DND-41 (cell line): ENCODE results near the gene DDX39B.
"Not testable (repeated sequence)": the region's sequence is repeated elsewhere in the genome, so short reads cannot be mapped to it uniquely, and the experiment has no call there.

Source experiments
- ATAC-seq: fragments of 200-7000 bp; cut with Tn5 transposase; 3 replicates; pipeline ENCODE4 v1.9.1; 2021; ENCODE audit warnings: low read depth; ENCODE audit not compliant: insufficient read depth
- DNase-seq: peaks from one replicate; pipeline ENCODE4 v3.0.0-alpha.2; 2020
- H2AFZ ChIP-seq: 2 replicates; pipeline ENCODE4 v1.6.0; 2012; ENCODE audit warnings: low read depth, low read length
- H3K27ac ChIP-seq: 2 replicates; pipeline ENCODE4 v1.5.1; 2012; ENCODE audit warnings: low read length, inconsistent platforms
- H3K27me3 ChIP-seq: fragments of 200-600 bp; sonication (generic); 2 replicates; pipeline ENCODE4 v1.6.0; 2012; ENCODE audit warnings: low read length, mild to moderate bottlenecking, inconsistent platforms; ENCODE audit not compliant: insufficient read depth, poor library complexity
- H3K36me3 ChIP-seq: 2 replicates; pipeline ENCODE4 v1.5.1; 2012; ENCODE audit warnings: low read length, inconsistent platforms; ENCODE audit not compliant: insufficient read depth
- H3K4me1 ChIP-seq: 2 replicates; pipeline ENCODE4 v1.5.1; 2012; ENCODE audit warnings: mild to moderate bottlenecking, low read length; ENCODE audit not compliant: insufficient read depth
- H3K4me2 ChIP-seq: 2 replicates; pipeline ENCODE4 v1.6.0; 2012; ENCODE audit warnings: mild to moderate bottlenecking, moderate library complexity, low read length, inconsistent platforms; ENCODE audit not compliant: insufficient read depth
- H3K4me3 ChIP-seq, 2 experiments: fragments of 200-600 bp in 1 of 2; shearing (Covaris generic) in 1 of 2; 2 replicates each; pipeline ENCODE4 v1.5.1; 2012 to 2016; ENCODE audit warnings: inconsistent platforms in 2 of 2, low read length in 2 of 2, mild to moderate bottlenecking in 2 of 2, low read depth in 1 of 2, moderate library complexity in 1 of 2
- H3K79me2 ChIP-seq: 2 replicates; pipeline ENCODE4 v1.6.0; 2012; ENCODE audit warnings: low read length, inconsistent platforms; ENCODE audit not compliant: insufficient read depth
- H3K9ac ChIP-seq: 2 replicates; pipeline ENCODE4 v1.6.0; 2012; ENCODE audit warnings: low read depth, mild to moderate bottlenecking, inconsistent platforms, low read length, moderate library complexity
- H3K9me3 ChIP-seq: 2 replicates; pipeline ENCODE4 v1.5.1; 2012; ENCODE audit warnings: low read length, moderate library complexity, mild to moderate bottlenecking, inconsistent platforms; ENCODE audit not compliant: insufficient read depth, severe bottlenecking
- H4K20me1 ChIP-seq: 2 replicates; pipeline ENCODE4 v1.6.0; 2012; ENCODE audit warnings: low read length; ENCODE audit not compliant: insufficient read depth
- EZH2 ChIP-seq: IDR thresholded peaks from 3 replicates; pipeline ENCODE4 v1.6.1; 2012; ENCODE audit warnings: borderline replicate concordance, low read depth, mild to moderate bottlenecking, moderate library complexity, low read length, inconsistent platforms; ENCODE audit not compliant: severe bottlenecking
- TF ChIP-seq, protein P1 (sequence below): IDR thresholded peaks from 2 replicates; pipeline ENCODE4 v1.5.1; 2012; ENCODE audit warnings: borderline replicate concordance, low read length, moderate library complexity, mild to moderate bottlenecking; ENCODE audit not compliant: poor library complexity, severe bottlenecking; ENCODE audit errors: extremely low read depth

Gene DDX39B

DNA sequence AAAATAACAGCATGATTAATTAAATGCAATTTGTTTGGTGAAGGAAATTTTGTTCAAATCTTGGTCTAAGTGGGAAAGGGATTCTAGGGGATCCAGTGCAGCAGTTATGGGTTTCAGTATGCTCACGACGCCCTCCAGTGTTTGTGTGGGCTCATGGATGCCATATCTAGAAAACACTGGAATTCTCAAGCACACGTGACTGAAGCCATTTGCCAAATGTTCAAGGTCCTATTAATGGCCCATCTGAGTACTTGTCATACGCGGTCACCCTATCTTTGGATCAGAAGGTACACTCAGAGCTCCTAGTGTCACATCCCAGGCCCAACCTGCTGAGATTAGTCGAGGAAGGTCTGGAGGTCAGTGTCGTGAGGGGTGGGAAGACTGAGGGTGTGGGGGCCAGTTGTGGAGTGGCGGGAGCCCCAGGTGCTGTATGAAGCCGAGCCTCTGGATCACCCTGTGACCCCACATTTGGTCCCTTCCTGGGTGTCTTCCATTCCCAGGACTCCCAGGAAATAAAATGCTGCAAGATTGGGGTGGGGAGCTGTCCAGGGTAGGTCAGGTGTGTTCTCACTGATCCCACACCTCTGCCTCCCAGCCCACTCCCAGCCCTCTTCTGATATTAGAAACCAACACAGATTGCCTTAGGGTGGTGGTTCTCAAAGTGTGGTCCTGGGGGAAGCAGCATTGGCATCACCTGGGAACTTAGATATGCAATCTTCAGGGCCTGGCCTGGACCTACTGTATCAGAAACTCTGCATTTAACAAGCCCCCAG is 55.6 kb downstream of the DDX39B start:
- not testable (repeated sequence) for H3K27me3 ChIP-seq, H2AFZ ChIP-seq, H3K9ac ChIP-seq, H3K9me3 ChIP-seq, H3K4me3 ChIP-seq, H4K20me1 ChIP-seq, H3K4me2 ChIP-seq, DNase-seq, H3K27ac ChIP-seq, H3K4me1 ChIP-seq
- ATAC-seq: peak; percentile 73
- Histone ChIP-seq H3K79me2 (peaks cover 12% of the 10 kb centered on the region), H3K36me3 (peaks cover 11% of the 10 kb centered on the region)

GRCh38 chr6:31485055-31485454 is 56.7 kb downstream of the DDX39B start:
- Histone ChIP-seq H2AFZ (no peak overlapping the region), H3K79me2 (peaks cover under 1% of the 10 kb centered on the region; the same call in 1 of the 2 replicates), H3K9me3 (no peaks in the 10 kb centered on the region), H3K4me2 (no peak overlapping the region), H3K36me3 (peaks cover 9% of the 10 kb centered on the region), H3K9ac (no peak overlapping the region), H3K4me1 (no peaks in the 10 kb centered on the region), H3K4me3 (no peak overlapping the region), H3K27me3 (no peaks in the 10 kb centered on the region), H3K27ac (no peak overlapping the region), H4K20me1 (no peaks in the 10 kb centered on the region; the same call in 1 of the 2 replicates)
- no peak for TF ChIP-seq EZH2
- DNase-seq: no peak
- ATAC-seq: no peak

DNA sequence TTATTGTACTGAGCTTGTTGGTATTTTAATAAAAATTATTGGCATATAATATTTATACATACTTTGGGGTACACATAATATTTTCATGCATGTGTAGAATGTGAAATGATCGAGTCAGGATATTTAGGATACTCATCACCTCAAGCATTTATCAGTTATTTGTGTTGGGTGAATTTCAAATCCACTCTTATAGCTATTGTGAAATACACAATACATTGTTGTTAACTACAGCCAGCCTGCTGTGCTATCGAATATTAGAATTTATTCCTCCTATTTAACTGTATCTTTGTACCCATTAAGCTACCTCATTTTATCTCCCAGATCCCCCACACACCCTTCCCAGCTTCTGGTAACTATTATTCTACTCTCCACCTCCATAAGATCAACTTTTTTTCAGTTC is 58.4 kb downstream of the DDX39B start:
- Histone ChIP-seq H3K4me1 (no peaks in the 10 kb centered on the region), H3K36me3 (no peaks in the 10 kb centered on the region), H2AFZ (no peak overlapping the region), H3K79me2 (no peaks in the 10 kb centered on the region), H3K4me3 (no peak overlapping the region), H3K4me2 (no peak overlapping the region), H3K9me3 (no peaks in the 10 kb centered on the region), H4K20me1 (no peaks in the 10 kb centered on the region; the same call in 1 of the 2 replicates), H3K27me3 (no peaks in the 10 kb centered on the region), H3K9ac (no peak overlapping the region), H3K27ac (no peak overlapping the region)
- no peak for TF ChIP-seq EZH2
- no peak for ATAC-seq
- DNase-seq: no peak

DNA sequence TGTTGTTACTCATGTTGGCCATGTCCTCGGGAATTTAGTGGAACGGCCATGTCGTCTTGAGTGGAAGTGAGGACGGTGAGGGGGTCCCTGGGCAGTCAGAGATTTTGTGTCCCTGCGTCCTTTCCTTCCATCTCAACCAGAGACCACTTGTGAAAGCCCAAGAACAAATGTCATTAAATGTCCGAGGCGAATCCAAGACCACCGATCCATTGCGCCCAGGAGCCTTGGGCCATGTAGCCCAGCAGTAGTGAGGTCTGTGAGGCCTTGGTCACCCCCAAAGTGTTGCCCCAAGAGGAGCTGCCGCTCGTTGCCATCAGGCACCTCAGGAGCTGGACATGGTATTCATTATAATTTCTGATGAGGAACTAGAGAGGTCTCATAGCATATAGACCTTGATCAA is 61.2 kb downstream of the DDX39B start:
- TF ChIP-seq EZH2: no peak
- TF ChIP-seq, protein P1, sequence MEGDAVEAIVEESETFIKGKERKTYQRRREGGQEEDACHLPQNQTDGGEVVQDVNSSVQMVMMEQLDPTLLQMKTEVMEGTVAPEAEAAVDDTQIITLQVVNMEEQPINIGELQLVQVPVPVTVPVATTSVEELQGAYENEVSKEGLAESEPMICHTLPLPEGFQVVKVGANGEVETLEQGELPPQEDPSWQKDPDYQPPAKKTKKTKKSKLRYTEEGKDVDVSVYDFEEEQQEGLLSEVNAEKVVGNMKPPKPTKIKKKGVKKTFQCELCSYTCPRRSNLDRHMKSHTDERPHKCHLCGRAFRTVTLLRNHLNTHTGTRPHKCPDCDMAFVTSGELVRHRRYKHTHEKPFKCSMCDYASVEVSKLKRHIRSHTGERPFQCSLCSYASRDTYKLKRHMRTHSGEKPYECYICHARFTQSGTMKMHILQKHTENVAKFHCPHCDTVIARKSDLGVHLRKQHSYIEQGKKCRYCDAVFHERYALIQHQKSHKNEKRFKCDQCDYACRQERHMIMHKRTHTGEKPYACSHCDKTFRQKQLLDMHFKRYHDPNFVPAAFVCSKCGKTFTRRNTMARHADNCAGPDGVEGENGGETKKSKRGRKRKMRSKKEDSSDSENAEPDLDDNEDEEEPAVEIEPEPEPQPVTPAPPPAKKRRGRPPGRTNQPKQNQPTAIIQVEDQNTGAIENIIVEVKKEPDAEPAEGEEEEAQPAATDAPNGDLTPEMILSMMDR: no peak
- Histone ChIP-seq H3K27ac (no peak overlapping the region), H3K9ac (no peak overlapping the region), H3K27me3 (no peaks in the 10 kb centered on the region), H3K36me3 (no peaks in the 10 kb centered on the region), H3K79me2 (no peaks in the 10 kb centered on the region), H3K4me1 (no peaks in the 10 kb centered on the region), H3K9me3 (no peaks in the 10 kb centered on the region), H3K4me3 (no peak overlapping the region), H3K4me2 (no peak overlapping the region), H2AFZ (no peak overlapping the region), H4K20me1 (no peaks in the 10 kb centered on the region; the same call in 1 of the 2 replicates)
- no peak for ATAC-seq
- no peak for DNase-seq
